Stimulated activated naive CD8-positive, alpha-beta T cell treated with anti-CD3 and anti-CD28 coated beads, Interleukin-15, Interleukin-2, amounts not matched to agents 100 U/mL and 50 U/mL, for 24 hours (primary cell): Measurements from ENCODE around the gene CACNA2D4.

Source experiments
- ATAC-seq: fragments of 150-1000 bp; cut with Tn5 transposase; one replicate; pipeline ENCODE4 v1.10.0; 2021
- DNase-seq: peaks from one replicate; pipeline ENCODE4 v3.0.0; 2021

The CACNA2D4 gene

GRCh38 chr12:1934831-1935230 lies 16.4 kb upstream of the CACNA2D4 start:
- no peak for DNase-seq
- no peak for ATAC-seq

- no peak for DNase-seq
- no peak for ATAC-seq
Observed at GRCh38 chr12:1934068-1934467, 15.6 kb upstream of the CACNA2D4 start.

DNA sequence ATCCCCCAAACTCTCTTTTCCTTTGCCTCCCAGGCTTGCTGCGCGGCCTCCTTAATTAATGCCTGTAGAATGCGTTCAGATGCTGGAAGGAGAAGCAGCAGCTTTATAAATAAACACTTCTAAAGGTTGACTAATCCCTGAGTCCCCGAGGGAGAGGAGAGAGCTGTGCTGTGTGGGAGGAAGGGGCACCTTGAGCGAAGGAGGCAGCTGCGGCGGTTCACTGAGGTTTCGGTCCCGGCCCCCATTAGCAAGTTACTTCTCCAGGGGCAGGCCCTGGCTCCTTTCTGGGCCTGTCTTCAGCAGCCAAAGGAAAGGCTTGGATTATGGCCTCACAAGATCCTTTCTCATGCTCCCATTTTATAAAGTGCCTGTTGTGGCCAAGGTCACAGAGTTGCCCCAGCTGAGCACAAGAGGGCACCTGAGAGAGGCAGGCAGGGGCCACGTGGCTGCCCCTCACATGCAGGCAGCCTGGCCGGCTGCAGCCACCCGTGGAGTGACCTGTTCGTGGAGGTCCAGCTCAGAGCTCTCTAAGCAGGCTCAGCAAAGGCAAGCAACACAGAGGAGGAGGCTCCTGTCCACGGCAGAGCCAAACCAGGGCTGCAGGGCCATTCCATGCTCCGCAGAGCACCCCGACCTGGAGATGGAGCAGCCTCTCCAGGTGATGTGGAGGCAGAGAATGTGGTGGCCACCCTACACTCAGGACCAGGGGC lies 15.0 kb upstream of the CACNA2D4 start:
- ATAC-seq (no peak), DNase-seq (no peak)

DNA sequence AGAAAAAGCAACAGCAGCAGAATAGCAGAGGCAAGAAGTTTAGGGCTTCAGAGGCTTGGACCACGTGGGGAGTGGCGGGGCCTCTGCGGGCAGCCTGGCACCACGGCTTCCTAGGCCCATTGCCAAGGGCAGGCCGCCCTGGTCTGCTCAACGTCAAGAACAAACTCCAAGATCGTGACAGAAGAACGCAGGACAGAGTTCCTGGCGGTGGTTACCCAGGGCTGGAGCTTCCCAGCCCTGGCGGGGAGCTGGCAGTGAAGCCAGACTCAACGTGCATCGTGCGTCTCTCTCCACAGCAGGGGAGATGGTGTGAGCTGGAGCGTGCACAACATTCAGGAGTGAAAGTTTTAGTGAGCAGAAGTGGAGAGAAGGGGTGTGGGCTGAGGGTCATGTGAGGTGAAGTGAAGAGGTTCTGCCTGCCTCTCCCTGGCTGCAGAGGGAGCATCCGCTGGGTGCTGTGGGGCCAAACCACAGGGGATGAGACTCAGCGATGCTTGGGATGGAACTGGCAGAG lies 13.9 kb upstream of the CACNA2D4 start:
- ATAC-seq (no peak), DNase-seq (no peak)

DNA sequence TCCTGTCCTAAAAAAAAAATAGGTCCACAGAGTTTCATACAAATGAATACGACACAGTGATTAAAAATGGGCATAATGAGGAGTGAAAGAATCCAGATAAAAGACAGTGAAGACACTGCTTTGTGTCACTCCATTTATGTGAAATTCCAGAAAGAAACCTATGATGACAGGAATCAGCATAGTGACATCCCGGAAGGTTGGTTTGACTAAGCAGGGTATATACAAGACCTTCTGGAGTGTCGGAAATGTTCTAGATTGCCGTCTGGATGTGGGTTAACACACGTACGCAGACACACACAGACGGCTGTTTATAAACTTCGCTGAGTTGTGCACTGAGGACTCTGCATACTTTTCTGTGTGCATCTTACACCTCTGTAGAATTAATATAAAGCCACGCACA lies 13.2 kb upstream of the CACNA2D4 start:
- ATAC-seq, result no peak
- DNase-seq, result no peak

GRCh38 chr12:1930803-1931597 lies 12.5 kb upstream of the CACNA2D4 start:
- no peak for DNase-seq
- no peak for ATAC-seq

DNA sequence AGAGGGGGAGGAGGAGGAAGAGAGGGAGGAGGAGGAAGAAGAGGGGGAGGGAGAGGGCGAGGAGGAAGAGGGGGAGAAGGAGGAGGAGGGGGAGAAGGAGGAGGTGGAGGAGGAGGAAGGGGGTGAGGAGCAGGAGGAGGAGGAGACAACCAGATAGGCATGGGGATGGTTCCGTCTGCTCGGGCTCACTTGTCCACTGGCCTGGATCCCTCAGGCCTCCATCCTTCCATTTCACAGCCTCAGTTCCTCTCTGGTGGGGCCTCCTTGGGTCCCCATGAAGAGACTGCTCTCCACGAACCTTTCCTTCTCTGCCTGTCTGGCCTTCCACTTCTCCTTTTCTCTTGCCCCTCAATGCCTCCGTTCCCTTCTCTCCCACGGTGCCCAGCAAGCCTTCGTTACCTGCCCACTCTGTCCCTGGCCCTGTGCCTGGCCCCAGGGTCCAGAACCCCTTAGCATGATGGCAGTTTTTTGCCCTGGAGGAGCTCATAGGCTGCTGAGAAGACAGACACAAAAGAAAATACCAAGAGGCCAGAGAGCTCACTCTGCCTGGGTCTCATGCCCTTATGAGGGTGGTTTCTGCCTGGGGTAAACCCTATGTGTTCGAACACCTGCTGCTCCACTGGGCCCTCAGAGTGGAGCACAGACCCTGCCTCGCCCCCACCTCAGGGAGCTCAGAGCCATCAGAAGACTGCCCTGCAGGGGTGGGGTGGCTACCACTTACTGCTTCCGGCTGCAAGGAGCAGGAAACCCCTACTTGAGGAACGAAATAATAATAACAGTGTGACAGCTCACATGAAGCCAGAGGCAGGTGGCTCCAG lies 11.7 kb upstream of the CACNA2D4 start:
- ATAC-seq, result no peak
- DNase-seq, result no peak

GRCh38 chr12:1929241-1929984 lies 11.0 kb upstream of the CACNA2D4 start:
- ATAC-seq (no peak), DNase-seq (no peak)

GRCh38 chr12:1928439-1929121 lies 10.1 kb upstream of the CACNA2D4 start:
- DNase-seq (no peak), ATAC-seq (no peak)

GRCh38 chr12:1927751-1928351 lies 9.4 kb upstream of the CACNA2D4 start:
- DNase-seq, result no peak
- no peak for ATAC-seq

GRCh38 chr12:1927051-1927680 lies 8.7 kb upstream of the CACNA2D4 start:
- no peak for ATAC-seq
- DNase-seq, result no peak

DNA sequence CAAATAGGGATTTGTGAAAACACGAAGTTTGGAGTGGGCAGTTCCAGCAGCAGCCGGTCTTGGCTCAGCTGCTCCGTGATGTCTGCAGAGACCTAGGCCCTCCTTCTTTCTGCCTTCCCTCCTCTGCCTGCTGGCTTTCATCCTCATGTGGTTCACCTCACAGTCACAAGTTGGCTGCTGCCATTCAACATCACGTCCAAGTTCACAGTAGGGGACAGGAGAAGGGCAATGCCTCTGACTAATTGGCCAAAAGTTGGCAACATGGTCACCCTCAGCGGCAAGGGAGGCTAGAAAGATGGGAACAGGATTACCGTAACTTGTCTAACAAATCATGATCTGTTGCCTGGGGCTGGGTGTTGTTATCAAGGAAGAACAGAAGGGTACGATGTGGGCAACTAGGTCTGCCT lies 7.8 kb upstream of the CACNA2D4 start:
- ATAC-seq (no peak), DNase-seq (no peak)

DNA sequence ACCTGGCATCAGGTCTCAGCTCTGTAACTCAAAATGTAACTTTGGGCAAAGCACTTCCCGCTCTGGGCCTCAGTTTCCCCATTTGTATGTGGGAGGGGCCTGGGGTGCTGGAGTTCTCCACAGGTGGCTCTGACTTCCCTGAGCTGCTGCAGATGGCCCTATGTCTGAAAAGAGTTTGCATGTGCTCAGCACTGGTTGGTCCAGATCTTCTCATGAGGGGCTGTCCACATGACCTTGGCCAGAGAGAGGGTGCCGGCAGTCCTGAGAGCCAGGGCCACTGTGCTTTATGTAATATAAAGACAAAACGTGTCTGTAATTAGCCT lies 7.2 kb upstream of the CACNA2D4 start:
- DNase-seq (no peak), ATAC-seq (no peak)

- ATAC-seq (no peak), DNase-seq (no peak)
Observed at GRCh38 chr12:1924996-1925683, 6.7 kb upstream of the CACNA2D4 start.

GRCh38 chr12:1922985-1923384 lies 4.5 kb upstream of the CACNA2D4 start:
- no peak for ATAC-seq
- DNase-seq, result no peak

GRCh38 chr12:1922075-1922709 lies 3.7 kb upstream of the CACNA2D4 start:
- no peak for DNase-seq
- no peak for ATAC-seq

- ATAC-seq (no peak), DNase-seq (no peak)
Observed at GRCh38 chr12:1920971-1921370, 2.5 kb upstream of the CACNA2D4 start.

DNA sequence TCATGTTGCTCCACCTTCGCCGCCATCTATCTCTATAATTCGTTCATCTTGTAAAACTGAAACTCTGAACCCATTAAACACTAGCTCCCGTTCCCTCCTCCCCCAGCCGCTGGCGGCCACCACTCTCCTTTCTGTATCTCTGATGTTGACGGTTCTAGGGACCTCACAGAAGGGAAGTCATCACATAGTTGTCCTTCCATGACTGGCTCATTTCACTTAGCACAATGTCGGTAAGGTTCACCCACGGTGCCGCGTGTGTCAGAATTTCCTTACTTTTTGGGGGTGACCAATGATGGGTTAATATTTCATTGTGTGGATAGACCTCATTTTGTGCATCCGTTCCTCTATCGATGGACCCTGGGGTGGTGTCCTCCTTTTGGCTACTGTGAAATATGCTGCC lies 2.0 kb upstream of the CACNA2D4 start:
- DNase-seq, result no peak

GRCh38 chr12:1919763-1920162 lies 1.3 kb upstream of the CACNA2D4 start:
- ATAC-seq (no peak), DNase-seq (no peak)

More for the DNA sequence above, 2.0 kb upstream of the CACNA2D4 start:
- no peak for ATAC-seq
